ENCODE results near the gene TMEM203. TPM values are rescaled to one million over a fixed set of nuclear protein-coding genes. Genes with fewer than 3 reads are reported as not detected.

TMEM203 gene
- total and polyA plus RNA-seq, 10 of the 15 experiments (the other 5 are each of a cell fraction or from before 2014, with no cell fraction given): 7.2 to 68.1 (median 33.8) TPM

- Histone ChIP-seq H3K27me3 (replicated peaks in 1 of 2; ENCODE audit: control insufficient read depth in 2 of 2, insufficient read depth in 2 of 2, low read length in 1 of 2) (no peaks in the 10 kb centered on the region), H3K4me2 (ENCODE audit: control insufficient read depth, insufficient read depth) (no peak overlapping the region), H3K4me1 (ENCODE audit: control insufficient read depth, insufficient read depth, low read length) (peaks cover 14% of the 10 kb centered on the region), H3K27ac (ENCODE audit: control insufficient read depth, insufficient read depth) (no peak overlapping the region), H3K9me3 (replicated peaks; ENCODE audit: control insufficient read depth, insufficient read depth, low read length) (no peaks in the 10 kb centered on the region), H3K36me3 (ENCODE audit: control insufficient read depth in 2 of 2, insufficient read depth in 2 of 2, low read length in 1 of 2) (peaks cover 0 to 2% of the 10 kb centered on the region in 2 experiments; a peak in 1 of 4 replicates), H3K9ac (ENCODE audit: control insufficient read depth, insufficient read depth, low read length) (no peak overlapping the region), H4K20me1 (ENCODE audit: control insufficient read depth, insufficient read depth) (no peaks in the 10 kb centered on the region), H3K4me3 (no peak overlapping the region), H2AFZ (ENCODE audit: control insufficient read depth, low read depth, low read length) (no peak overlapping the region), H3K79me2 (ENCODE audit: control insufficient read depth, insufficient read depth, low read length) (peaks cover 18% of the 10 kb centered on the region)
- 55% methylated on average over 30 of the region's 35 CpGs for WGBS (ENCODE audit: insufficient coverage, insufficient replicate concordance, low lambda C conversion rate, missing lambda C conversion rate)
- peak; percentile 38 for ATAC-seq
- ChIA-PET POLR2A (interaction anchor here (0.5 to 6.2 kb wide), 2 partner anchors 12 to 157 kb away, joined by 4 to 112 read pairs; partner anchors contain the start of gene TUBB4B), SMC1A (ENCODE audit: uncharacterized antibody, unreplicated experiment) (interaction anchor here (0.9 kb wide), 1 partner anchor 12 kb away, joined by 4 read pairs; the partner anchor contains the start of gene TUBB4B), RAD21 (ENCODE audit: unreplicated experiment) (interaction anchor here (1.8 kb wide), 1 partner anchor 25 kb away, joined by 6 read pairs; the partner anchor contains the start of gene TOR4A), CTCF (interaction anchor here (1.1 to 1.7 kb wide), 4 partner anchors 11 to 25 kb away, joined by 3 to 6 read pairs (median 3); partner anchors contain the start of gene TOR4A)
- in situ Hi-C loops (cut with MboI): no loop called here
- intact Hi-C loops (cut with micrococcal nuclease; ENCODE audit: unreplicated experiment): no loop called here
- no peak for FAIRE-seq
- no TSS peak for BruUV-seq (replicated peaks)
- no peak for DNase-seq (ENCODE audit: low read depth, low spot score)
- TF ChIP-seq IRF4 (IDR thresholded peaks at IDR 0.05; ENCODE audit: low read depth, low read length) (no peak), MLLT1 (IDR thresholded peaks at IDR 0.05) (0 out of 2 replicates have a peak, but pooled peaks have one; percentile 19), NRF1 (conservative IDR thresholded peaks at IDR 0.05; ENCODE audit: low read depth, low read length) (no peak), WRNIP1 (IDR thresholded peaks at IDR 0.05; ENCODE audit: borderline replicate concordance, low read depth, low read length) (no peak), NR2F1 (conservative IDR thresholded peaks at IDR 0.05) (peak; percentile 87), PBX3 (IDR thresholded peaks at IDR 0.05; ENCODE audit: insufficient replicate concordance, low read depth, low read length) (peak; percentile 51), PKNOX1 (IDR thresholded peaks at IDR 0.05) (peak; percentile 73), ZNF687 (IDR thresholded peaks at IDR 0.05) (no peak), RELA (IDR thresholded peaks at IDR 0.05; ENCODE audit: borderline replicate concordance, partially characterized antibody) (peak; percentile 35), MEF2B (IDR thresholded peaks at IDR 0.05; ENCODE audit: partially characterized antibody, poor library complexity, severe bottlenecking) (peak; percentile 88)
These were observed 47.4 kb upstream of the TMEM203 start for GRCh38 chr9:137252555-137253506.

All from GM12878 (cell line).